Nephron (organoid): Measurements from ENCODE around the gene TAT.

Experiments
- H3K27ac Mint-ChIP-seq, 3 experiments: 2 replicates each; pipeline ENCODE4 v1.8.0; 2020; ENCODE audit warnings: mixed read lengths in 3 of 3, mild to moderate bottlenecking in 2 of 3, moderate library complexity in 1 of 3
- H3K27me3 Mint-ChIP-seq: 2 replicates; pipeline ENCODE4 v1.8.0; 2021; ENCODE audit warnings: low read depth, mild to moderate bottlenecking, moderate library complexity, mixed read lengths
- H3K36me3 Mint-ChIP-seq: 2 replicates; pipeline ENCODE4 v1.8.0; 2020; ENCODE audit warnings: low read depth, mixed read lengths
- H3K4me1 Mint-ChIP-seq: 2 replicates; pipeline ENCODE4 v1.8.0; 2020; ENCODE audit warnings: mixed read lengths
- H3K4me3 Mint-ChIP-seq, 3 experiments: 2 replicates each; pipeline ENCODE4 v1.8.0; 2020; ENCODE audit warnings: mild to moderate bottlenecking in 3 of 3, mixed read lengths in 3 of 3, moderate library complexity in 2 of 3
- H3K9me3 Mint-ChIP-seq: 2 replicates; pipeline ENCODE4 v1.8.0; 2020; ENCODE audit warnings: mixed read lengths
- TF ChIP-seq, protein P1 (sequence below), 3 experiments: fragments of 200-600 bp; sonication (generic); IDR thresholded peaks; one replicate each; pipeline ENCODE4 v1.5.0; 2021; ENCODE audit warnings: antibody characterized with exemption in 3 of 3; ENCODE audit not compliant: unreplicated experiment in 3 of 3

TAT gene

DNA sequence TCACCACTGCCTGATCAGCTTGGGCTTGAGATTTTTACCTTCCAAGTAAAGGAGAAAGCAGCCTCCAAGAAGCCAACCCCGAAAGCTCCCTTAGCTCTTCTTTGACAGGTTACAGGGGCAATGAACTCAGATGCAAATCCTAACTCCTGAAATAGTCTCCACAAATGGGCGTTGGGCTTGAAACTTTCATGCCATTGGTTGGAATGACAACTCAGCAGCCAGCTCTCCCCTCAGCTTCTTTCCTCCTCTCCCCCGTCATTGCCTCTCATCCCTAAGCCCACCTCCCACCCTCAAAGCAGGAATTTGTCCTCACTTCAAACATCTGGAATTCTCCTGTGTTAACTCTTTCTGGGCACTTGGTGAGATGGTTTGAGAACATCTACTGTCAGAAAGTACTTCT lies at the start of gene TAT:
Gene TAT (minus strand): TSS at position 122 of the 400 bp plus-strand sequence. CDS start 677 bp downstream, outside the sequence.
- Mint-ChIP-seq H3K9me3 (no peaks in the 10 kb centered on the region), H3K4me3 (no peak within 1 kb of the TSS), H3K27me3 (peaks cover 18% of the 10 kb centered on the region), H3K27ac (no peak within 1 kb of the TSS), H3K4me1 (peaks cover 6% of the 10 kb centered on the region), H3K36me3 (no peaks in the 10 kb centered on the region)
- TF ChIP-seq, protein P1, sequence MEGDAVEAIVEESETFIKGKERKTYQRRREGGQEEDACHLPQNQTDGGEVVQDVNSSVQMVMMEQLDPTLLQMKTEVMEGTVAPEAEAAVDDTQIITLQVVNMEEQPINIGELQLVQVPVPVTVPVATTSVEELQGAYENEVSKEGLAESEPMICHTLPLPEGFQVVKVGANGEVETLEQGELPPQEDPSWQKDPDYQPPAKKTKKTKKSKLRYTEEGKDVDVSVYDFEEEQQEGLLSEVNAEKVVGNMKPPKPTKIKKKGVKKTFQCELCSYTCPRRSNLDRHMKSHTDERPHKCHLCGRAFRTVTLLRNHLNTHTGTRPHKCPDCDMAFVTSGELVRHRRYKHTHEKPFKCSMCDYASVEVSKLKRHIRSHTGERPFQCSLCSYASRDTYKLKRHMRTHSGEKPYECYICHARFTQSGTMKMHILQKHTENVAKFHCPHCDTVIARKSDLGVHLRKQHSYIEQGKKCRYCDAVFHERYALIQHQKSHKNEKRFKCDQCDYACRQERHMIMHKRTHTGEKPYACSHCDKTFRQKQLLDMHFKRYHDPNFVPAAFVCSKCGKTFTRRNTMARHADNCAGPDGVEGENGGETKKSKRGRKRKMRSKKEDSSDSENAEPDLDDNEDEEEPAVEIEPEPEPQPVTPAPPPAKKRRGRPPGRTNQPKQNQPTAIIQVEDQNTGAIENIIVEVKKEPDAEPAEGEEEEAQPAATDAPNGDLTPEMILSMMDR (IDR thresholded peaks at IDR 0.05; ENCODE audit: unreplicated experiment in 3 of 3) = no peak

DNA sequence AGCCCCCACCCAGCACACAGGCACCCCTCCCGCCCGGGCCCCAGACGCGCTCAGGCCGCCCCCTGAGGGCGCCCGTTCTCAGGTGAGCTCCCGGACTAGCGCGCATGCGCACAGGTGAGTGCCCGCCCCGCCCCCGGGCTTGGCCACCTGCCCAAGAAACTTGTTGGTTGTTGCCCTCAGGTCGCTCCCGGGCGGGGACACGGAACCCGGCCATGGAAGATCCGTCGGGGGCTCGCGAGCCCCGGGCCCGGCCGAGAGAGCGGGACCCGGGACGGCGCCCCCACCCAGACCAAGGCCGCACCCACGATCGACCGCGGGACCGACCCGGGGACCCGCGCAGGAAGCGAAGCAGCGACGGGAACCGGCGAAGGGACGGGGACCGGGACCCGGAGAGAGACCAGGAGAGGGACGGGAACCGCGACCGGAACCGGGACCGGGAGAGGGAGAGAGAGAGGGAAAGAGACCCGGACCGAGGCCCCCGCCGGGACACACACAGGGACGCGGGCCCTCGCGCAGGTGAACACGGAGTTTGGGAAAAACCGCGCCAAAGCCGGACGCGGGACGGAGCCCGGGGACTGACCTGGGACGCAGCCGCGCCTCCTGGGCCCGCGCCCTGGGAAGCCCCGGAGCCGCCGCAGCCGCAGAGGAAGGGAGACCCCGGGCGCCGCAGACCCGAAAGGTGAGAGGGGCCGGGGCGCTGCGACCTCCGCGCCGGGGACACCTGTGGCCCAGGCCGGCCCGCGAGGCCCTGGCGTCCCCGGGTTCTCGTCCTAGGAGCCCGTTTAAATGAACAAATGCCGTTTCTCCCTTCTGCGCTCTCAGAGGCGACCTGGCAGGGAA lies 49.3 kb upstream of the TAT start, which contains the start of gene MARVELD3:
Gene MARVELD3 (plus strand): TSS at position 167 of the 840 bp plus-strand sequence. CDS start 46 bp downstream, at position 213.
- TF ChIP-seq, protein P1 (IDR thresholded peaks at IDR 0.05; ENCODE audit: unreplicated experiment in 3 of 3) = no peak
- Mint-ChIP-seq H3K4me1 (peaks cover 22% of the 10 kb centered on the region), H3K9me3 (peaks cover 3% of the 10 kb centered on the region), H3K36me3 (peaks cover 3% of the 10 kb centered on the region), H3K27me3 (peaks cover 39% of the 10 kb centered on the region), H3K4me3 (peak within 1 kb of the TSS; percentile 72 to 83 (median 74)), H3K27ac (no peak within 1 kb of the TSS)

DNA sequence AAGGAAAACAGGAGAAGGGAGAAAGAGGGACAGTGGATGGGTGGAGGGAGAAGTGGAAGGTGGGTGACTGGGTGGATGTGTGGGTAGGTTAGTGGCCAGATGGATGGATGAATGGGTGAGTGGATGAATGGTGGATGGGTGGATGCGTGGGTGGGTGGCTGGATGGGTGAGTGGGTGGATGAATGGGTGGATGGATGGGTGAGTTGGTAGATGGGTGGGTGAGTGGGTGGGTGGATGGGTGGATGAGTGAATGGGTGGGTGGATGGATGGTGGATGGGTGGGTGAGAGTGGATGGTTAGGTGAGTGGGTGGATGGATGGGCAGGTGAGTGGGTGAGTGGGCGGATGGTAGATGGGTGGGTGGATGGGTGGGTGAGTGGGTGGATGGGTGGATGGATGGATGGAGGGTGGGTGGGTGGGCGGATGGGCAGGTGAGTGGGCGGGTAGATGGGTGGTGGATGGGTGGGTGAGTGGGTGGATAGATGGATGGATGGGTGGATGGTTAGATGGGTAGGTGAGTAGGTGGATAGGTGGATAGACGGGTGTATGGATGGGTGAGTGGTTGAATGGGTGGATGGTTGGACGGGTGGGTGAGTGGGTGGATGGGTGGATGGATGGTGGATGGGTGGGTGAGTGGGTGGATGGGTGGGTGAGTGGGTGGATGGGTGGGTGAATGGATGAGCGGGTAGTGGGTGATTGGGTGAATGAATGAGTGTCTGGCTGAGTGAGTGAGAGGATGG lies 48.4 kb upstream of the TAT start:
- Mint-ChIP-seq H3K27ac (no peak overlapping the region), H3K36me3 (peaks cover 3% of the 10 kb centered on the region), H3K9me3 (peaks cover 3% of the 10 kb centered on the region), H3K4me1 (peaks cover 22% of the 10 kb centered on the region), H3K27me3 (peaks cover 43% of the 10 kb centered on the region), H3K4me3 (peak overlapping the region; percentile 36 to 64 (median 38))
- TF ChIP-seq, protein P1 (IDR thresholded peaks at IDR 0.05; ENCODE audit: unreplicated experiment in 3 of 3) = no peak

DNA sequence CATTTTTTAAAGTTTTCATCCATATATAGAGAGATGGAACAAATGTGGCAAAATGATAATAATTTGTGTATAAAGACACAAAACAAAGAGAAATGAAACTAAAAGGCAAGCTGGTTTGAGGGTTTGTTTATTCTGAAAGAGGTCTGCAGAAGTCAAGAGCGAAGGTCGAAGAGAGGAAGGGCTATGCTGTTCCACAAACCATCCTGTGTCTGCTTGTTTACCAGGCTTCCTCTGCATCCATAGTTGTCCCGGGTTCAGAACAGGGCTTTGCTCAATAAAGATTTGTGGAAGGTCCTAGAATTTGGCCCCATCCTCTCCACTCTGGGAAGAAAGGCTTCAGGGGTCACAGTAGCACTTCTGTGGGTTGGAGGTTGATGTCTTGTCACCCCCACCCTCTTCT lies 46.7 kb upstream of the TAT start:
- H3K36me3 Mint-ChIP-seq = no peaks in the 10 kb centered on the region
- TF ChIP-seq, protein P1 (IDR thresholded peaks at IDR 0.05; ENCODE audit: unreplicated experiment in 3 of 3) = no peak
- H3K4me3 Mint-ChIP-seq = no peak overlapping the region
- H3K9me3 Mint-ChIP-seq = peaks cover 6% of the 10 kb centered on the region
- peaks cover 9% of the 10 kb centered on the region for H3K4me1 Mint-ChIP-seq
- H3K27me3 Mint-ChIP-seq = peaks cover 29% of the 10 kb centered on the region
- H3K27ac Mint-ChIP-seq = no peak overlapping the region

DNA sequence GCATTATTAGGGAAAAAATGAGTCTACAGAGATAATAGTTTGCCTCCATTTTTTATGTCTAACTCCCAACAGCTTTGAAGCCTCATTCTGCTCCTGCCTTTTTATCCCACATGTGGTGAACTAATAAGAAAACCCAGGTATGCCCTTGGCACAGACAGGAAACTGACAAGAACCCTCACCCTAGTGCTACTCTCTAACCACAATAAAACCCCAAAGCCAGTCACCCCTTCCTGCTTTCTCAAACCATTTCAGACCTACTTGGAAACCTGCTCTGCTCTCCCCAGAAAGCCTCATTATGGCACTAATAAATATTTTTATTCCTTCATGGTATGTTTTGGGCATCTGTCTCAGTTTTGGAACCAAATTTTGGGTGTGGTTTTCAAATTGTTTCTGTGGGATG lies 45.2 kb upstream of the TAT start:
- no peak overlapping the region for H3K4me3 Mint-ChIP-seq
- H3K27me3 Mint-ChIP-seq = peaks cover 14% of the 10 kb centered on the region
- peaks cover 3% of the 10 kb centered on the region for H3K9me3 Mint-ChIP-seq
- H3K36me3 Mint-ChIP-seq = no peaks in the 10 kb centered on the region
- TF ChIP-seq, protein P1 (IDR thresholded peaks at IDR 0.05; ENCODE audit: unreplicated experiment in 3 of 3) = no peak
- H3K27ac Mint-ChIP-seq = no peak overlapping the region
- H3K4me1 Mint-ChIP-seq = no peaks in the 10 kb centered on the region
